B cell (primary cell): ENCODE results near the gene SLC25A39. TPM values are rescaled to one million over a fixed set of nuclear protein-coding genes. Genes with fewer than 3 reads are reported as not detected.

Experiments used
- ATAC-seq: fragments of 200-7000 bp; cut with Tn5 transposase; one replicate; pipeline ENCODE4 v1.10.0; 2021; ENCODE audit warnings: low read depth, mild to moderate bottlenecking, moderate number of reproducible peaks, moderate library complexity
- CTCF ChIA-PET: fragments of 350-600 bp; sonication (Branson Sonifier 250); formaldehyde crosslinking; loops from one replicate; lab custom pipeline; 2021; ENCODE audit warnings: antibody characterized with exemption, inconsistent platforms; lab: Charles Lee
- POLR2A ChIA-PET: fragments of 350-600 bp; sonication (Branson Sonifier 250); formaldehyde crosslinking; loops from one replicate; lab custom pipeline; 2021; ENCODE audit warnings: antibody characterized with exemption; lab: Charles Lee
- DNase-seq: peaks from one replicate; pipeline ENCODE4 v3.0.0; 2013
- H2AFZ ChIP-seq: 2 replicates; pipeline ENCODE4 v1.6.1; 2012; ENCODE audit warnings: mild to moderate bottlenecking, low read depth, low read length; ENCODE audit not compliant: insufficient read depth, poor library complexity, severe bottlenecking
- H3K27ac ChIP-seq, 2 donors: 1 replicate in 1 of 2; 2 replicates in 1 of 2; pipeline ENCODE4 v1.5.1; 2012 to 2013; ENCODE audit warnings: low read length in 2 of 2, mild to moderate bottlenecking in 2 of 2, moderate library complexity in 1 of 2
- H3K27me3 ChIP-seq, 4 experiments: fragments of 200-600 bp in 1 of 4; sonication (generic) in 1 of 4; replicated peaks in 1 of 4; 1 replicate in 2 of 4; 2 replicates in 2 of 4; pipeline versions ENCODE4 v1.6.1 to v1.7.0; 2013 to 2016; ENCODE audit warnings: low read length in 3 of 4, mild to moderate bottlenecking in 2 of 4, mixed read lengths in 1 of 4, moderate library complexity in 1 of 4; ENCODE audit not compliant: insufficient read depth in 4 of 4, control insufficient read depth in 3 of 4; ENCODE audit errors: control extremely low read depth in 1 of 4
- H3K36me3 ChIP-seq, 2 experiments: replicated peaks in 1 of 2; 1 replicate in 1 of 2; 2 replicates in 1 of 2; pipeline versions ENCODE4 v1.6.1 to v1.7.1; 2013; ENCODE audit warnings: low read length in 1 of 2; ENCODE audit not compliant: insufficient read depth in 2 of 2, control insufficient read depth in 1 of 2; ENCODE audit errors: control extremely low read depth in 1 of 2, extremely low read depth in 1 of 2
- H3K4me1 ChIP-seq, 2 donors: fragments of 200-600 bp in 1 of 2; sonication (generic) in 1 of 2; 1 replicate in 1 of 2; 2 replicates in 1 of 2; pipeline versions ENCODE4 v1.5.1 to v1.6.1; 2013 to 2017; ENCODE audit warnings: low read length in 2 of 2; ENCODE audit not compliant: control insufficient read depth in 2 of 2, insufficient read depth in 2 of 2
- H3K4me2 ChIP-seq: replicated peaks from 2 replicates; pipeline ENCODE3; 2012; ENCODE audit warnings: mild to moderate bottlenecking, low read depth, low read length; ENCODE audit not compliant: poor library complexity, severe bottlenecking
- H3K4me3 ChIP-seq, 5 experiments: fragments of 200-600 bp in 1 of 5; sonication (generic) in 1 of 5; 1 replicate in 3 of 5; 2 replicates in 2 of 5; pipeline versions ENCODE4 v1.5.1 to v1.7.0; 2011 to 2016; ENCODE audit warnings: low read length in 4 of 5, mild to moderate bottlenecking in 4 of 5, low read depth in 2 of 5, control low read depth in 1 of 5, moderate library complexity in 1 of 5; ENCODE audit not compliant: insufficient read depth in 1 of 5; ENCODE audit errors: control extremely low read depth in 1 of 5, extremely low read depth in 1 of 5
- H3K79me2 ChIP-seq: fragments of 200-600 bp; sonication (generic); one replicate; pipeline ENCODE4 v1.6.0; 2016; ENCODE audit warnings: low read length; ENCODE audit not compliant: control insufficient read depth, insufficient read depth
- H3K9ac ChIP-seq: fragments of 200-600 bp; sonication (generic); 2 replicates; pipeline ENCODE4 v1.6.1; 2017; ENCODE audit warnings: mild to moderate bottlenecking, low read length, moderate library complexity
- H3K9me3 ChIP-seq, 3 donors: one replicate each; pipeline versions ENCODE4 v1.6.1 to v1.7.1; 2013; ENCODE audit warnings: low read length in 2 of 3; ENCODE audit not compliant: control insufficient read depth in 2 of 3, insufficient read depth in 1 of 3; ENCODE audit errors: control extremely low read depth in 1 of 3
- H4K20me1 ChIP-seq: 2 replicates; pipeline ENCODE4 v1.6.0; 2012; ENCODE audit warnings: mild to moderate bottlenecking, low read length; ENCODE audit not compliant: insufficient read depth, control insufficient read depth, poor library complexity, severe bottlenecking
- H3K27ac Mint-ChIP-seq: one replicate; pipeline ENCODE4 v1.8.0; 2021; ENCODE audit warnings: mixed read lengths
- H3K27me3 Mint-ChIP-seq: one replicate; pipeline ENCODE4 v1.8.0; 2021; ENCODE audit warnings: mixed read lengths
- H3K4me1 Mint-ChIP-seq: one replicate; pipeline ENCODE4 v1.8.0; 2021; ENCODE audit warnings: mixed read lengths
- H3K4me3 Mint-ChIP-seq: one replicate; pipeline ENCODE4 v1.8.0; 2021; ENCODE audit warnings: mixed read lengths
- H3K9me3 Mint-ChIP-seq: one replicate; pipeline ENCODE4 v1.8.0; 2022; ENCODE audit warnings: mixed read lengths; ENCODE audit not compliant: insufficient read depth
- EZH2 ChIP-seq: IDR thresholded peaks from 2 replicates; pipeline ENCODE4 v1.6.1; 2012; ENCODE audit warnings: borderline replicate concordance, low read depth, mild to moderate bottlenecking, moderate library complexity, low read length; ENCODE audit not compliant: insufficient read depth, poor library complexity, severe bottlenecking
- WGBS: methylation state at CpG from one replicate; pipeline ENCODE4 v1.1.5; 2013; ENCODE audit warnings: missing lambda C conversion rate; ENCODE audit not compliant: insufficient coverage; 5-methylcytosine and 5-hydroxymethylcytosine counted together
- intact Hi-C: fragments of 100-400 bp; cut with micrococcal nuclease; formaldehyde crosslinking; loops from one replicate; pipeline ENCODE4 v1.10.0; 2022
- polyA plus RNA-seq: library from polyadenylated mRNA; depleted of rRNA; stranded (reverse); fragments of >200 nt; gene quantifications from 2 replicates; pipeline ENCODE4 v1.2.3, GENCODE V29; 2012
- total RNA-seq, 2 donors: library from RNA; stranded (reverse); fragments of 120-200 nt in 1 of 2; gene quantifications; 1 replicate in 1 of 2; 2 replicates in 1 of 2; pipeline versions ENCODE4 v1.2.3 to v1.2.4, GENCODE V29; 2013 to 2022
- TF ChIP-seq, protein P1 (sequence below): fragments of 200-600 bp; IDR thresholded peaks from one replicate; pipeline ENCODE4 v1.8.0; 2022; ENCODE audit warnings: antibody characterized with exemption, mild to moderate bottlenecking

Gene SLC25A39
- total and polyA plus RNA-seq, 2 donors (not counting 1 experiment from before 2014, with no cell fraction given), result 88.4 to 160 TPM

DNA sequence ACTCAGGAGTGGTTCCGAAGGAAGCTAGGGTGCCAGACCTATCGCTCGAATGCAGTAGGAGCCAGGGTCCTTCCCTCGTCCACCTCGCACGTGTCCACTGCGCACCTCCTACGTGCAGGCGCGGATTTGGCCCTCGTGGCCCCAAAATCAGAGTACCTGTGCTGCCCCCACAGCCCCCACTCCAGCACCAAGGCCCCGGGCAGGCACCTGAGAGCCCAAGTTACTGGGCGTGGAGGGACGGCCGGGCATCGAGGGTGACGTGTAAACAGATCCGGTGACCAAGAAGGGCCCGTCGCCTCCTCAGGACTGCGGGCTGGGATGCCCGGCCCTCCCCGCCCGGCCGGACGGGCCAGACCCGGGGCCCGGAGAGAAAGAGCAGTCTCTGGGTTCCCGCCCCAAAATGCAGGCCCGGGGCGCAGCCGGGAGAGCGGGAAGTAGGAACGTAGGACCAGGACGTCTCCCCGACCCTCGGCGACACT is 492 bp downstream of the SLC25A39 start:
- Histone ChIP-seq H3K9ac (peak overlapping the region; percentile 90), H3K9me3 (no peaks in the 10 kb centered on the region), H3K36me3 (peaks cover 0 to 32% of the 10 kb centered on the region in 2 experiments), H3K27me3 (no peaks in the 10 kb centered on the region), H3K27ac (peak overlapping the region in 1 of 2 donors; percentile 96), H4K20me1 (peaks cover 12% of the 10 kb centered on the region), H3K4me2 (peak overlapping the region; percentile 99), H3K4me1 (peaks cover 9 to 30% of the 10 kb centered on the region in 2 donors), H2AFZ (peak overlapping the region; percentile 70), H3K79me2 (peaks cover 11% of the 10 kb centered on the region), H3K4me3 (peak overlapping the region; percentile 26 to 85 (median 81))
- TF ChIP-seq EZH2, result no peak
- TF ChIP-seq, protein P1, sequence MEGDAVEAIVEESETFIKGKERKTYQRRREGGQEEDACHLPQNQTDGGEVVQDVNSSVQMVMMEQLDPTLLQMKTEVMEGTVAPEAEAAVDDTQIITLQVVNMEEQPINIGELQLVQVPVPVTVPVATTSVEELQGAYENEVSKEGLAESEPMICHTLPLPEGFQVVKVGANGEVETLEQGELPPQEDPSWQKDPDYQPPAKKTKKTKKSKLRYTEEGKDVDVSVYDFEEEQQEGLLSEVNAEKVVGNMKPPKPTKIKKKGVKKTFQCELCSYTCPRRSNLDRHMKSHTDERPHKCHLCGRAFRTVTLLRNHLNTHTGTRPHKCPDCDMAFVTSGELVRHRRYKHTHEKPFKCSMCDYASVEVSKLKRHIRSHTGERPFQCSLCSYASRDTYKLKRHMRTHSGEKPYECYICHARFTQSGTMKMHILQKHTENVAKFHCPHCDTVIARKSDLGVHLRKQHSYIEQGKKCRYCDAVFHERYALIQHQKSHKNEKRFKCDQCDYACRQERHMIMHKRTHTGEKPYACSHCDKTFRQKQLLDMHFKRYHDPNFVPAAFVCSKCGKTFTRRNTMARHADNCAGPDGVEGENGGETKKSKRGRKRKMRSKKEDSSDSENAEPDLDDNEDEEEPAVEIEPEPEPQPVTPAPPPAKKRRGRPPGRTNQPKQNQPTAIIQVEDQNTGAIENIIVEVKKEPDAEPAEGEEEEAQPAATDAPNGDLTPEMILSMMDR, result no peak
- Mint-ChIP-seq H3K4me3 (peak overlapping the region; percentile 85), H3K27ac (peak overlapping the region; percentile 41), H3K9me3 (no peaks in the 10 kb centered on the region), H3K27me3 (no peaks in the 10 kb centered on the region), H3K4me1 (peaks cover 31% of the 10 kb centered on the region)
- ATAC-seq (no peak), DNase-seq (no peak)
- intact Hi-C loops, result loop anchor here (1.0 to 2.0 kb wide), 8 partner anchors 16 to 253 kb away; partner anchors contain the start of genes G6PC3, GRN, HROB and RUNDC3A
- ChIA-PET CTCF (interaction anchor here (0.9 to 2.6 kb wide), 13 partner anchors 21 to 122 kb away, joined by 3 to 14 read pairs (median 3); partner anchors contain the start of genes GRN and UBTF), POLR2A (interaction anchor here (1.0 to 1.8 kb wide), 7 partner anchors 22 to 138 kb away, joined by 4 to 17 read pairs (median 6); partner anchors contain the start of genes ATXN7L3, GRN, TMUB2 and UBTF)
- WGBS, result 4% methylated on average over 38 of the region's 38 CpGs
